Spinal cord (tissue), 10 donors: ENCODE data around the gene KRT85. TPM values are rescaled to one million over a fixed set of nuclear protein-coding genes. Genes with fewer than 3 reads are reported as not detected.

Source experiments
- DNase-seq, 6 donors: peaks; one replicate each; pipeline versions ENCODE4 v3.0.0 to v3.0.0-alpha.2; 2013 to 2015; ENCODE audit warnings: low spot score in 6 of 6, low read depth in 4 of 6
- H3K27ac ChIP-seq: one replicate; pipeline ENCODE4 v1.5.1; 2013; ENCODE audit warnings: low read depth, low read length, control low read depth
- H3K27me3 ChIP-seq: one replicate; pipeline ENCODE4 v1.6.1; 2013; ENCODE audit warnings: low read length; ENCODE audit not compliant: control insufficient read depth, insufficient read depth
- H3K36me3 ChIP-seq: one replicate; pipeline ENCODE4 v1.6.1; 2013; ENCODE audit warnings: low read length; ENCODE audit not compliant: control insufficient read depth, insufficient read depth
- H3K4me1 ChIP-seq: one replicate; pipeline ENCODE4 v1.6.1; 2013; ENCODE audit warnings: low read length; ENCODE audit not compliant: control insufficient read depth, insufficient read depth
- H3K4me3 ChIP-seq: one replicate; pipeline ENCODE4 v1.5.1; 2013; ENCODE audit warnings: low read depth, low read length, control low read depth
- H3K9me3 ChIP-seq: one replicate; pipeline ENCODE4 v1.6.1; 2013; ENCODE audit warnings: low read length; ENCODE audit not compliant: control insufficient read depth, insufficient read depth
- WGBS: methylation state at CpG from one replicate; pipeline ENCODE4 v1.1.5; 2013; ENCODE audit warnings: missing lambda C conversion rate; ENCODE audit not compliant: insufficient coverage; 5-methylcytosine and 5-hydroxymethylcytosine counted together
- polyA plus RNA-seq, 2 donors: library from polyadenylated mRNA; unstranded; fragments of 120-200 nt; gene quantifications; one replicate each; pipeline ENCODE4 v1.2.1, GENCODE V29; 2013; ENCODE audit not compliant: insufficient read length in 2 of 2
- total RNA-seq, 2 donors: library from RNA; depleted of rRNA in 1 of 2; stranded (reverse); fragments of 120-200 nt in 1 of 2; fragments of >200 nt in 1 of 2; gene quantifications; one replicate each; pipeline versions ENCODE4 v1.2.3 to v1.2.4, GENCODE V29; 2013 to 2014
- donor health status: healthy.

KRT85 gene
- total and polyA plus RNA-seq, 4 donors, result not detected

- WGBS, result no CpG with 5 or more reads among the region's 3 CpGs
Measured at GRCh38 chr12:52334185-52334584, 33.1 kb downstream of the KRT85 start.

GRCh38 chr12:52333321-52333720, 34.0 kb downstream of the KRT85 start:
- DNase-seq, result no peak
- Histone ChIP-seq H3K27ac (no peak overlapping the region), H3K4me3 (no peak overlapping the region), H3K27me3 (no peaks in the 10 kb centered on the region), H3K36me3 (no peaks in the 10 kb centered on the region), H3K4me1 (no peaks in the 10 kb centered on the region), H3K9me3 (peaks cover 7% of the 10 kb centered on the region)
- 62% methylated on average over 3 of the region's 3 CpGs for WGBS

More at GRCh38 chr12:52334185-52334584, 33.1 kb downstream of the KRT85 start:
- Histone ChIP-seq H3K9me3 (peaks cover 7% of the 10 kb centered on the region), H3K4me1 (no peaks in the 10 kb centered on the region), H3K27me3 (no peaks in the 10 kb centered on the region), H3K27ac (no peak overlapping the region), H3K36me3 (no peaks in the 10 kb centered on the region), H3K4me3 (no peak overlapping the region)
- no peak for DNase-seq

- peaks cover 7% of the 10 kb centered on the region for H3K9me3 ChIP-seq
- H3K36me3 ChIP-seq, result no peaks in the 10 kb centered on the region
- H3K27me3 ChIP-seq, result no peaks in the 10 kb centered on the region
- no peak overlapping the region for H3K27ac ChIP-seq
- whole genome bisulfite sequencing, result no CpG with 5 or more reads among the region's 1 CpG
- DNase-seq, result no peak
- no peak overlapping the region for H3K4me3 ChIP-seq
- H3K4me1 ChIP-seq, result no peaks in the 10 kb centered on the region
Measured at GRCh38 chr12:52332381-52332780, 34.9 kb downstream of the KRT85 start.

GRCh38 chr12:52331833-52332232, 35.4 kb downstream of the KRT85 start:
- no peak overlapping the region for H3K4me3 ChIP-seq
- WGBS, result 45% methylated on average over 2 of the region's 3 CpGs

GRCh38 chr12:52331039-52331438, 36.2 kb downstream of the KRT85 start:
- Histone ChIP-seq H3K27me3 (no peaks in the 10 kb centered on the region), H3K9me3 (peaks cover 7% of the 10 kb centered on the region), H3K36me3 (no peaks in the 10 kb centered on the region), H3K27ac (no peak overlapping the region), H3K4me1 (no peaks in the 10 kb centered on the region), H3K4me3 (no peak overlapping the region)
- no peak for DNase-seq
- 86% methylated on average over 1 of the region's 1 CpG for WGBS

More at GRCh38 chr12:52331833-52332232, 35.4 kb downstream of the KRT85 start:
- no peaks in the 10 kb centered on the region for H3K4me1 ChIP-seq
- H3K27me3 ChIP-seq, result no peaks in the 10 kb centered on the region
- DNase-seq, result no peak
- no peaks in the 10 kb centered on the region for H3K36me3 ChIP-seq
- no peak overlapping the region for H3K27ac ChIP-seq
- peaks cover 7% of the 10 kb centered on the region for H3K9me3 ChIP-seq

- H3K36me3 ChIP-seq, result no peaks in the 10 kb centered on the region
- H3K27me3 ChIP-seq, result no peaks in the 10 kb centered on the region
- no peak overlapping the region for H3K27ac ChIP-seq
- H3K4me3 ChIP-seq, result no peak overlapping the region
- no peaks in the 10 kb centered on the region for H3K9me3 ChIP-seq
- peaks cover 7% of the 10 kb centered on the region for H3K4me1 ChIP-seq
- WGBS, result 85% methylated on average over 9 of the region's 10 CpGs
- no peak for DNase-seq
Measured at GRCh38 chr12:52327830-52328500, 39.3 kb downstream of the KRT85 start.

- WGBS, result 29% methylated on average over 7 of the region's 11 CpGs
- Histone ChIP-seq H3K27me3 (no peaks in the 10 kb centered on the region), H3K4me3 (no peak overlapping the region), H3K27ac (no peak overlapping the region), H3K36me3 (no peaks in the 10 kb centered on the region), H3K4me1 (peaks cover 7% of the 10 kb centered on the region), H3K9me3 (no peaks in the 10 kb centered on the region)
- DNase-seq, result peak in 3 of 6 donors; percentile 32 to 78 (median 76)
Measured at GRCh38 chr12:52327052-52327829, 40.0 kb downstream of the KRT85 start.

GRCh38 chr12:52324153-52324444, 43.2 kb downstream of the KRT85 start:
- 77% methylated on average over 3 of the region's 3 CpGs for WGBS

GRCh38 chr12:52323416-52324152, 43.7 kb downstream of the KRT85 start:
- WGBS, result 72% methylated on average over 9 of the region's 10 CpGs
- H3K4me1 ChIP-seq, result peaks cover 14% of the 10 kb centered on the region
- peak in 1 of 6 donors; percentile 62 for DNase-seq

More at GRCh38 chr12:52324153-52324444, 43.2 kb downstream of the KRT85 start:
- Histone ChIP-seq H3K36me3 (no peaks in the 10 kb centered on the region), H3K4me1 (peaks cover 14% of the 10 kb centered on the region), H3K9me3 (no peaks in the 10 kb centered on the region), H3K4me3 (no peak overlapping the region), H3K27ac (no peak overlapping the region), H3K27me3 (no peaks in the 10 kb centered on the region)
- DNase-seq, result no peak

More at GRCh38 chr12:52323416-52324152, 43.7 kb downstream of the KRT85 start:
- H3K27me3 ChIP-seq, result no peaks in the 10 kb centered on the region
- no peak overlapping the region for H3K27ac ChIP-seq
- H3K36me3 ChIP-seq, result no peaks in the 10 kb centered on the region
- H3K4me3 ChIP-seq, result no peak overlapping the region
- H3K9me3 ChIP-seq, result no peaks in the 10 kb centered on the region
